Measurements from ENCODE around the gene ZFPM1. TPM values are rescaled to one million over a fixed set of nuclear protein-coding genes. Genes with fewer than 3 reads are reported as not detected.

Gene ZFPM1
- total RNA-seq, 4 donors from 2014 or later = 0.40 to 1.4 (median 0.59) TPM

DNA sequence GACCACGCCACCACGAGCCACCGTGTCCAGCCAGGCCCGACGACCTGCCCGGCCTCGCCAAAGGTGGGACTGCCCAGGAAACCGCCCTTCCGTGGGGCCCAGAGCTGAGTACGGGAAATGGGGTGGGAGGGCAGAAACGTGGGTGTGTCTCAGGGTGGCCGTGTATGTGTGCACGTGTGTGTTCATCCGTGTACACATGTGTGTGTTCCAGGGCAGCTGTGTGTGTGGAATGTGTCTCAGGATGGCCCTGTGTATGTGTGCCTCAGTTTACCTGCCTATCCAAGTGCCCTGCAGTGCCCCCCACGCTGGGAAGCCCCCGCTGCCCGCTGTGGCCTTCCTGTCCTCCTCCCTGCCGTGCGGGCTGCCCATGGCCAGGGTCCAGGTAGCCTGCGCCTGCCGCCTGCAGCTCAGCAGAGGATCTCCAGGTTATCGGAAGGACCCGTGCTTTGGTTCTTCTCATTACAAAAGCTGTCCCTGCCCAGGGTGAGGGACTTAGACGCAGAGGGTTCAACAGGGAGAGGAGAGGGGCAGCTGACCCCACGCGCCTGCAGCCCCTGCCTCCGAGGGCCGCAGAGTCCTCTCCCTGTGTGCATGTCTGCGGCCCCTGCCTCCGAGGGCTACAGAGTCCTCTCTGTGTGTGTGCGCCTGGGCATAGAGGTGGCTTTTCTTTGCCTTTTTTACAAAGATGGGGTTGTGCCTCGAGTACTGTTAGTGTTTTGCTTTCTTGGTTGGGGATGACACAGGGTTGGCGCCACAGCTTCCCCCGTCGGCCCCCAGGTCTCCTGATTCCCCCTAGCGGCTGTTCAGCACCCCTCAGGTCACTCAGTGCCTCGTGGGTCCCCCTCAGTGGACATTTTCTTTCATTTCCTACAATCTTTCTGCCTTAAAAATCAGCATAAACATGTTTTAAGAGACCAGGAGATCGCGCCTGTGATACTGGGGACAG, 46.7 kb upstream of the ZFPM1 start:
- no peak for ATAC-seq
- H3K27ac ChIP-seq = no peak overlapping the region
- H3K36me3 ChIP-seq = no peaks in the 10 kb centered on the region
- peaks cover 17% of the 10 kb centered on the region for H3K27me3 ChIP-seq
- peak overlapping the region in 1 of 2 donors; percentile 23 for H3K4me3 ChIP-seq
- H3K9me3 ChIP-seq = no peaks in the 10 kb centered on the region
- peaks cover 0 to 14% (median 0%) of the 10 kb centered on the region in 3 donors for H3K4me1 ChIP-seq
- no peak for TF ChIP-seq POLR2A (IDR thresholded peaks at IDR 0.05)
- no peak for TF ChIP-seq POLR2AphosphoS5 (IDR thresholded peaks at IDR 0.05)
- TF ChIP-seq, protein P1, sequence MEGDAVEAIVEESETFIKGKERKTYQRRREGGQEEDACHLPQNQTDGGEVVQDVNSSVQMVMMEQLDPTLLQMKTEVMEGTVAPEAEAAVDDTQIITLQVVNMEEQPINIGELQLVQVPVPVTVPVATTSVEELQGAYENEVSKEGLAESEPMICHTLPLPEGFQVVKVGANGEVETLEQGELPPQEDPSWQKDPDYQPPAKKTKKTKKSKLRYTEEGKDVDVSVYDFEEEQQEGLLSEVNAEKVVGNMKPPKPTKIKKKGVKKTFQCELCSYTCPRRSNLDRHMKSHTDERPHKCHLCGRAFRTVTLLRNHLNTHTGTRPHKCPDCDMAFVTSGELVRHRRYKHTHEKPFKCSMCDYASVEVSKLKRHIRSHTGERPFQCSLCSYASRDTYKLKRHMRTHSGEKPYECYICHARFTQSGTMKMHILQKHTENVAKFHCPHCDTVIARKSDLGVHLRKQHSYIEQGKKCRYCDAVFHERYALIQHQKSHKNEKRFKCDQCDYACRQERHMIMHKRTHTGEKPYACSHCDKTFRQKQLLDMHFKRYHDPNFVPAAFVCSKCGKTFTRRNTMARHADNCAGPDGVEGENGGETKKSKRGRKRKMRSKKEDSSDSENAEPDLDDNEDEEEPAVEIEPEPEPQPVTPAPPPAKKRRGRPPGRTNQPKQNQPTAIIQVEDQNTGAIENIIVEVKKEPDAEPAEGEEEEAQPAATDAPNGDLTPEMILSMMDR (IDR thresholded peaks at IDR 0.05) = no peak
- TF ChIP-seq EP300 (IDR thresholded peaks at IDR 0.05) = no peak
- 34% methylated on average over 14 of the region's 39 CpGs; no CpG with 5 or more reads in 1 of the 2 donors for WGBS, 2 donors (ENCODE audit: low coverage in 1 of 2)

- TF ChIP-seq POLR2A (IDR thresholded peaks at IDR 0.05) (no peak), EP300 (IDR thresholded peaks at IDR 0.05) (no peak)
- TF ChIP-seq, protein P1 (IDR thresholded peaks at IDR 0.05) = no peak
- peaks cover 0 to 14% (median 0%) of the 10 kb centered on the region in 3 donors for H3K4me1 ChIP-seq
- no peak overlapping the region for H3K4me3 ChIP-seq
- WGBS, 2 donors (ENCODE audit: low coverage in 1 of 2) = no CpG with 5 or more reads among the region's 20 CpGs
- H3K36me3 ChIP-seq = no peaks in the 10 kb centered on the region
- no peak for ATAC-seq
- H3K27me3 ChIP-seq = peaks cover 17% of the 10 kb centered on the region
- no peaks in the 10 kb centered on the region for H3K9me3 ChIP-seq
- no peak overlapping the region for H3K27ac ChIP-seq
These were observed 46.0 kb upstream of the ZFPM1 start for GRCh38 chr16:88407042-88407420.

- TF ChIP-seq, protein P1 (IDR thresholded peaks at IDR 0.05) = no peak
- no peak for TF ChIP-seq POLR2AphosphoS5 (IDR thresholded peaks at IDR 0.05)
- TF ChIP-seq POLR2A (IDR thresholded peaks at IDR 0.05) = no peak
- no peak for TF ChIP-seq EP300 (IDR thresholded peaks at IDR 0.05)
- ATAC-seq = no peak
- no peaks in the 10 kb centered on the region for H3K36me3 ChIP-seq
- 79% methylated on average over 5 of the region's 5 CpGs; no CpG with 5 or more reads in 1 of the 2 donors for WGBS, 2 donors (ENCODE audit: low coverage in 1 of 2)
- no peak overlapping the region for H3K4me3 ChIP-seq
- H3K4me1 ChIP-seq = peaks cover 0 to 14% (median 0%) of the 10 kb centered on the region in 3 donors
- H3K27ac ChIP-seq = no peak overlapping the region
- H3K27me3 ChIP-seq = peaks cover 17% of the 10 kb centered on the region
- H3K9me3 ChIP-seq = no peaks in the 10 kb centered on the region
These were observed 45.3 kb upstream of the ZFPM1 start for GRCh38 chr16:88407807-88408206.

DNA sequence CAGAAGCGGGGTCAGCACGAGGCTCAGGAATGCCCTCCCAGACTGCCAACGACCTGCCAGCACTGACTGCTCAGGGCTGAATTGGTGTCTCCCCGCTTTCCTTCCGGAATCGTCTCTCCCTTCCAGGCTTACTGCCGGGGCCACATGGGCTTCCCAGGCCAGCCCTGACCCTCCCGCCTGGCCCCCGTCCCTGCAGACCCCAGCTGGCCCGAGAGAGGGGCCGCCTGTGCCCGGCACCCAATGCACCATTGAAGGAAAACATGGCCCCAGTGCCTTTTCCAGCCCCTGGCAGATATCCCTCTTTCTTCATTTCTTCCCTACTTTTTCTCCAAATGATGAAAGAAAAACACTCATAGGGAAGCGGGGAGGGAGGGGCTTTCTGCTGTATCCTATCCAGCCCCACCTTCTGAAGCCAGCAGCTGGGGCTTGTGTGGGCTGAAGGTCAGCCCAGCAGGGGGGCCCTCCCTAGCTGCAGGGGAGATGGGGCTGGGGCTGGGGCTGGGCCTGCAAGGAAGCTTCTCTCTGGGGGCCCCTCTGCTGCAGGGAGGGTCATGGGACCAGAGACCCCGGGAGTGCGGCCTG, 44.4 kb upstream of the ZFPM1 start:
- H3K36me3 ChIP-seq = no peaks in the 10 kb centered on the region
- no peak for ATAC-seq
- H3K27me3 ChIP-seq = peaks cover 17% of the 10 kb centered on the region
- no peak for TF ChIP-seq EP300 (IDR thresholded peaks at IDR 0.05)
- no peak for TF ChIP-seq POLR2AphosphoS5 (IDR thresholded peaks at IDR 0.05)
- no peak for TF ChIP-seq POLR2A (IDR thresholded peaks at IDR 0.05)
- TF ChIP-seq, protein P1 (IDR thresholded peaks at IDR 0.05) = no peak
- no peak overlapping the region for H3K27ac ChIP-seq
- no peak overlapping the region for H3K4me3 ChIP-seq
- H3K4me1 ChIP-seq = peaks cover 0 to 14% (median 0%) of the 10 kb centered on the region in 3 donors
- 73% methylated on average over 9 of the region's 15 CpGs; no CpG with 5 or more reads in 1 of the 2 donors for WGBS, 2 donors (ENCODE audit: low coverage in 1 of 2)
- no peaks in the 10 kb centered on the region for H3K9me3 ChIP-seq
